ENCODE measurements around the gene THAP6.
A peak's percentile ranks its signal among the peaks of the same experiment; 100 is the strongest.
"Not testable (repeated sequence)": the region's sequence is repeated elsewhere in the genome, so short reads cannot be mapped to it uniquely, and the experiment has no call there.

Gene THAP6

DNA sequence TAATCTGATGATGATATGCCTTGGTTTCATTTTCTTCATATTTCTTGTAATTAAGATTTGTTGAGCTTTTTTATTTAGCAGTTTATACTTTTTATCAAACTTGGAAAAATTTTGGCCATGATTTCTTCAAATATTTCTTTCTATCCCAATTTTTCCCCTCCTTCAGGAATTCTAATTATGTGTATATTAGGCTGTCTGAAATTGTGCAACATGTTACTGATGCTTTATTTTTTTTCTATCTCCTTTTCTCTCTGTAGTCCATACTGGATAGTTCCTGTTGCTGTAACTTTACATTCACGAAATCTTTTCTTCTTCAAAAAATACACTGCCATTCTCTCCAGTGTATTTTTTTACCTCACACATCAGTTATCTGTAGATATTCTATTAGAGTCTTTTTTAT is 10.8 kb downstream of the THAP6 start:
- no peak for DNase-seq (ENCODE audit: low read depth in 2 of 3, low spot score in 1 of 3)

DNA sequence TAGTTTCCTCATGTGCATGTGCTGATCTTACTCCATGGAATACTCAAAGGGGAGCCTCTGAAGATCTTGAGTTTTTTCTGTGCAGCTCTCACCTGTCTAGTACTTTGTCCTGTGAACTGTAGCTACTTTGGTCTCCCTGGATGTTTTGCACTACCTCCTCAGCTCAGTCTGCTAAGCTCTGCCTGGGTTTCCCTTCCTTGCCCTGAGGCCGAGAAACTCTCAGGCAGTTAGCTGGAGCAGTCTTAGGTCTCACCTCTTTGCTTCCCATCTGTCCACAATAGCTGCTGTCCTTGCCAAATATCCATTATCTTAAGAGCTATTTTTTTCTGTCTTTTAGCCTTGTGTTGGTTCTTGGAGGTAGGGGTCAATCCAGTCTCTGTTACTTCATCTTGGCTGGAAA is 11.6 kb downstream of the THAP6 start:
- no peak for DNase-seq (ENCODE audit: low read depth in 2 of 3, low spot score in 1 of 3)

DNA sequence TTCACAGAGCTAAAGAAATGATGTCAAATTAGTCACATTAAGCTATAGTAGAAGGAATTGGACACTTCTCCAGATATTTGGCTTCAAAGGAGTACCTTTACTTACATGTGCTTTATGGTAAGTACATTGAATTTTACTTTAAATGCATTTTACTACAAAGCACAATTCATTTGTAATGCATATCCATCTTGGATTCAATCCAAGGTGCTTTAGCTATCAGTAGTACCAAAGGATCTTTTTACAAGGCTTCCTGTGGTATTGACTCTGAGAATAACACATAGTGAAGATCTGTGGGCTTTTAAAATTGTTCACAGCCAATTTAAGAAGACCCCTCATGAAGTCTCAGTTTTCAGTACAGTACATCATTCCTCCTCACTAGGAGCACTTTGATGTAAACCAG is 13.2 kb downstream of the THAP6 start:
- DNase-seq (ENCODE audit: low read depth in 2 of 3, low spot score in 1 of 3), result no peak

DNA sequence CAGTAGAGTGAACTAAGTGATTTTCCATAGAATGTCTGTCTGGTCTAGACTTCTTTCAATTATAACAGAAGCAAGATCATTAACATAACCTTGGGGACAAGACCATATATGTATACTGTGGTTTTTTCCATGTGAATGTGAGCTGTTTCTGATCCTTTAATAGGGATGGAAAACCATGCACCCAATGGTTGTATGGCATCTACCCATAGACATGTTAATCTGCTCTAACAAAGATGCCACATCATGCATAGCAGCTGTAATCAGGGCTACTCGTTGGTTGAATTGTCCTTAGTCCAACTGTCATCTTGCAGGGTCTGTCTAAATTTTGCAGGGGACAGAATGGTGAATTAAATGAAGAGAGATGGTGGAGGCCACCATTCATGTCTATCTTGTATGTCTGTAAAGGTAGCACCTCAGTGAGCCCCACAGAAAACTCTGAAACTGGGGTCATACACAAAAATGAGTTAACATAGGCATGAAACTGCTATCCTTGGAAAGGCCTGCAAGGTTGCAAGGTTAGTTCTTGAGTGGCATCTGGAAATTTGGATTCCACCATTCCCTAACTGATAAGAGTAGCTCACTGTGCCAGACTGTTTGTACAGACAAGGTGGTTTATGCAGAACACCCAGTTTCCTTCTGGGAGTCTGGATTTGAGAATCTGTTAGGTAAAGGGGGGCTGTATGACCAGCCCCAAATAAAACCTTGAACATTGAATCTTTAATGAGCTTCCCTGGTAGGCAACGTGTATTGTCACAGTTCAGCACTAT is 16.5 kb downstream of the THAP6 start:
- DNase-seq (ENCODE audit: low read depth in 2 of 3, low spot score in 1 of 3), result no peak

DNA sequence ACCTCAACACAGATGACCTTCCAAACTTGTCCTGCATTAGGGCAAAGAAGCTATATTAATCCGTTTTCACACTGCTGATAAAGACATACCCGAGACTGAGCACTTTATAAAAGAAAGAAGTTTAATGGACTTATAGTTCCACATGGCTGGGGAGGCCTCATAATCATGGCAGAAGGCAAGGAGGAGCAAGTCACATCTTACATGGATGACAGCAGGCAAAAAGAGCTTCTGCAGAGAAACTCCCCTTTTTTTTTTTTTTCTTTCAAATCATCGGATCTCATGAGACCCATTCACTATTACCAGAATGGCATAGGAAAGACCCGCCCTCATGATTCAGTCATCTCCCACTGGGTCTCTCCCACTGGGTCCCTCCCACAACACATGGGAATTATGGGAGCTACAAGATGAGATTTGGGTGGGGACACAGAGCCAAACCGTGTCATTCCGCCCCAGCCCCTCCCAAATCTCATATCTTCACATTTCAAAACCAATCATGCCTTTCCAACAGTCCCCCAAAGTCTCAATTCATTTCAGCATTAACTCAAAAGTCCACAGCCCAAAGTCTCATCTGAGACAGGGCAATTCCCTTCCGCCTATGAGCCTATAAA is 17.4 kb downstream of the THAP6 start:
- DNase-seq (ENCODE audit: low read depth in 2 of 3, low spot score in 1 of 3), result not testable (repeated sequence)

DNA sequence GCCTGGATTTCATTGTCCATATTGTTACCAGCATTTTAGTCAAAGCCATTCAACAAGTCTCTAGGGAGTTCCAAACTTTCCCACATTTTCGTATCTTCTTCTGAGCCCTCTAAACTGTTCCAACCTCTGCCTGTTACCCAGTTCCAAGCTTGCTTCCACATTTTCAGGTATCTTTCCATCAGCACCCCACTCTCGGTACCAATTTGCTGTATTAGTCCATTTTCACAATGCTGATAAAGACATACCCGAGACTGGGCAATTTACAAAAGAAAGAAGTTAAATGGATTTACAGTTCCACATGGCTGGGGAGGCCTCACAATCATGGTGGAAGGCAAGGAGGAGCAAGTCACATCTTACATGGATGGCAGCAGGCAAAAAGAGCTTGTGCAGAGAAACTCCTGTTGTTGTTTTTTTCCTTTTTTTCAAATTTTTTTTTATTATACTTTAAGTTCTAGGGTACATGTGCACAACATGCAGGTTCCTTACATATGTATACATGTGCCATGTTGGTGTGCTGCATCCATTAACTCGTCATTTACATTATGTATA is 19.1 kb downstream of the THAP6 start:
- DNase-seq (ENCODE audit: low read depth in 2 of 3, low spot score in 1 of 3), result not testable (repeated sequence)

DNA sequence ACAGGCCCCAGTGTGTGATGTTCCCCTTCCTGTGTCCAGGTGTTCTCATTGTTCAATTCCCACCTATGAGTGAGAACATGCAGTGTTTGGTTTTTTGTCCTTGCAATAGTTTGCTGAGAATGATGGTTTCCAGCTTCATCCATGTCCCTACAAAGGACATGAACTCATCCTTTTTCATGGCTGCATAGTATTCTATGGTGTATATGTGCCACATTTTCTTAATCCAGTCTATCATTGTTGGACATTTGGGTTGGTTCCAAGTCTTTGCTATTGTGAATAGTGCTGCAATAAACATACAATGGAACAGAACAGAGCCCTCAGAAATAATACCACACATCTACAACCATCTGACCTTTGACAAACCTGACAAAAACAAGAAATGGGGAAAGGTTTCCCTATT is 19.7 kb downstream of the THAP6 start:
- DNase-seq (ENCODE audit: low read depth in 2 of 3, low spot score in 1 of 3), result not testable (repeated sequence)

DNA sequence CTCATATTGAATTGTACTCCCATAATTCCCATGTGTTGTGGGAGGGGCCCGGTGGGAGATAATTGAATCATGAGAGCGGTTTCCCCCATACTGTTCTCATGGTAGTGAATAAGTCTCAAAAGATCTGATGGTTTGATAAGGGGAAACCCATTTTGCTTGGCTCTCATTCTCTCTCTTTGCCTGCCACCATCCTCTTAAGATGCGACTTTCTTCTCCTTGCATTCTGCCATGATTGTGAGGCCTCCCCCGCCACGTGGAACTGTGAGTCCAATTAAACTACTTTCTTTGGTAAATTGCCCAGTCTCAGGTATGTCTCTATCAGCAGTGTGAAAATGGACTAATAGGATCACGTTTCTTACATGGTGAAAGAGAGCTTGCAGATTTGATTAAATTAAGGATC is 23.0 kb downstream of the THAP6 start:
- not testable (repeated sequence) for DNase-seq (ENCODE audit: low read depth in 2 of 3, low spot score in 1 of 3)

DNA sequence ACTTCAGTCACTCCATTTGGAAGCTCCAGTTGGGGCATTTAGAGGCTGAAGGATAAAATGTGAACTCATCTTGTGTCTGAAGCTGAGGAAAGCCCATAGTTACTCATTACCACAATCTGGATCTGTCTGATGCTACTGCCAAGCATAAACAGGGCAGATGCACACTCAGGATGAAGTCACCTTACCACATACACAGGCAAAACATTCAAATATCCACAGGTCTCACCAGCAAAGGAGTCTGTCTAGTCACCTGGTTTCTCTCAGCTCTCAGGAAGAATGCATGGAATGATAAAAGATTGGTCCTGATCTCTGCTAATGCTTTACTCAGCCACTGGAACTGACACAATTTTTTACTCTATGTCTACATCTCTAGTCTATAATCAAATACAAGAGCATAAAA is 28.6 kb downstream of the THAP6 start:
- DNase-seq (ENCODE audit: low read depth in 2 of 3, low spot score in 1 of 3), result no peak

DNA sequence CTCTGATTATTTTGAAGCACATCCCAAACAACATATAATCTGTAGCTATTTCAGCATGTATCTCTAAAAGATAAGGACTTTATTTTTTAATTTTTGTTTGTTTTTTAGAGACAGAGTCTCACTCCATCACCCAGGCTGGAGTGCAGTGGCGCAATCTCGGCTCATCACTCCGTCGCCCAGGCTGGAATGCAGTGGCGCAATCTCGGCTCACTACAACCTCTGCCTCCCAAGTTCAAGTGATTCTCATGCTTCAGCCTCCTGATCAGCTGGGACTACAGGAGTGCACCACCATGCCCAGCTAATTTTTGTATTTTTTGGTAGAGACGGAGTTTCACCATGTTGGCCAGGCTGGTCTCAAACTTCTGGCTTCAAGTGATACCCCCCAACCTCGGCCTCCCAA is 29.9 kb downstream of the THAP6 start:
- DNase-seq (ENCODE audit: low read depth in 2 of 3, low spot score in 1 of 3), result not testable (repeated sequence)

DNA sequence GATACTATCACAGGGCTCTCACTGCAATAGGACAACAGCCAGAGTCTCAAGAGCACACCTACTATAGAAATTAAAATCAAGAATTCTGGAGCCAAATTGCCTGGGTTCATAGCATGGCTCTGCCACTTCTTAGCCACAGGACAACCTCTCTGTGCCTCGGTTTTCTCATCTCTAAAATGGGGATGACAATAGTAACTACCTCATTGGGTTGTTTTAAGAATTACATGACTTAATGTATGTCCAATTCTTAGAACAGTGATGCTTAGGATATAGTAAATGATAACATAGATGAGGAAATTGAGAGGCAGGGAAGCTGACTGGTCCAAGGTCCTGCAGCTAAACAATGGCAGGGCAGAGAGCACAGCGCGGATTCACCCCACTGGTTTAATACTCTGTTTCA is 30.6 kb downstream of the THAP6 start:
- no peak for DNase-seq (ENCODE audit: low read depth in 2 of 3, low spot score in 1 of 3)

DNA sequence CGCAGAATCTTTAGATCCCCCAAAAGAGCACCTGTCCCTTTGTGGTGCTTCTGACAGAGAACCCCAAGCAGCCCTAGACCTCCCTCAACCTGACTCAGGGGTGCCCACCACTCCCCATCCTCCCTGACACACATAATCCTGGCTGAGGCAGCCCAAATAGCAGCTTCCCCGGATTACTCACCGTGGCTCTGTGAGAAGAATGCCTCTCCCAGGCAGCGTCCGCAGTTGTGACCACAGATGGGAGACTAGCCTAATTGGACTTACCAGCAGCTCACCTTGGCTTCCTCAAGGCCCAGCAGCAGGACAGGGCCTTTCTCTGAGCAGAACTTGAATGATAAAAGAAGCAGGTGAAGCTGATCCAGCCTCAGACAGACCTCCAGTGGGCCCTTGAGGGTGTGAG is 31.3 kb downstream of the THAP6 start:
- DNase-seq (ENCODE audit: low read depth in 2 of 3, low spot score in 1 of 3), result no peak

DNA sequence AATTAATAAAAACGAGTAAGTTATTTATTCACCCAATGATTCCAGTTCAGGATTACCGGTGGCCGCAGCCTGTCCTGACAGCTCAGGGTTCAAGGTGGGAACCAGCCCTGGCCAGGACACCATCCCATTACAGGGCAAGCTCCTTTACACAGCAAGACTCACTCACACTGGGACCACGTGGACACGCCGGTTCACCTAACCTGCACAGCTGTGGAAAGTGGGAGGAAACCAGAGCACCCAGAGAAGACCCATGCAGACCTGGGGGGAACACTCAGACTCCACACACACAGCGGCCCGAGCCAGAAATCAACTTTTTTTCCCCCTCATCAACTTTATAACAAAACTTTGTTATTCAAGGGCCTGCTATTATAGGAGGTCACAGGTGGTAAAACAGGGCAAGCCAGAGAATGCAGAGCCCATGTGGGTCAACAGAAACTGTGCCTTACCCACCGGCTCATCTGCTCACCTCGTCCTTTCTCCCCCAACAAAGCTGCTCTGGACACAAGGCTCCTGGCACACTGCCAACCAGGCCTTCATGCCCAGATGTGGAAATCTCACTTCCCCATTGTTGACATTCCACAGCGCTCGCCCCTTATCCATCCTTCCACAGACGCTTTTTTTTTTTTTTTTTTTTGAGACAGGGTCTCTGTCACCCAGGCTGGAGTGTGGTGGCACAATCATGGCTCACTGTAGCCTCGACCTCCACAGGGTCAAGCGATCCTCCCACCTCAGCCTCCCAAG is 33.5 kb downstream of the THAP6 start:
- no peak for DNase-seq (ENCODE audit: low read depth in 2 of 3, low spot score in 1 of 3)

DNA sequence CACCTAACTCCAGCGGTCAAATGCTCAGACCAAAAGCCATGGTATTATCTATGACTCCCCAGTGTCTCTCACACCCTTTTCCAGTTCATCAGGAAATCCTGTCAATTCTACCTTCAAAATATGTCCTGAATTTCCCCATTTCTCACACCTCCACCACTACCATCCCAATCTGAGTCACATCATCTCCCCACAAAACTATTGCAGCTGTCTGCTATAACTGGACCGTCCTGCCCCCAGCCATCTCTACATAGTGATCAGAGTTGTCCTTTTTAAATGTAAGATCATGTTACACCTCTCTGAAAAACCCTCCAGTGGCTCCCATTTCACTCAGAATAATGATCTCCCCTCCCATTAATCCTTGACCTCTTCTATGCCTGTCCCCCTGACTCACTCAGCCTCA is 34.7 kb downstream of the THAP6 start:
- DNase-seq (ENCODE audit: low read depth in 2 of 3, low spot score in 1 of 3), result no peak

DNA sequence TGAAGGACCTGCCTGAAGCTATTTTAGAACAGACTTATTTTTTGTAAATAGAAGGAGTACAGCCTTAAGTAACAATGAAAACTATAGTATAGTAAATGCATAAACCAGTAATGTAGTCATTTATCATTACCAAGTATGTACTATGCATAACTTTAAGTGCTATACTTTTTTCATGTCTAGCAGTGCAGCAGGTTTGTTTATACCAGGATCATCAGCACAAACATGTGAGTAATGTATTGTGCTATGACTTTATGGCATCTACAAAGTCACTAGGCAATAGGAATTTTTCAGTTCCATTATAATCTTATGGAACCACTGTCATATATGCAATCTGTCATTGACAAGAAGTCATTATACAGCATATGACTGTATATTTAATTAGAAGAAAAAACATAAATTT is 38.2 kb downstream of the THAP6 start:
- DNase-seq (ENCODE audit: low read depth in 2 of 3, low spot score in 1 of 3), result no peak

DNA sequence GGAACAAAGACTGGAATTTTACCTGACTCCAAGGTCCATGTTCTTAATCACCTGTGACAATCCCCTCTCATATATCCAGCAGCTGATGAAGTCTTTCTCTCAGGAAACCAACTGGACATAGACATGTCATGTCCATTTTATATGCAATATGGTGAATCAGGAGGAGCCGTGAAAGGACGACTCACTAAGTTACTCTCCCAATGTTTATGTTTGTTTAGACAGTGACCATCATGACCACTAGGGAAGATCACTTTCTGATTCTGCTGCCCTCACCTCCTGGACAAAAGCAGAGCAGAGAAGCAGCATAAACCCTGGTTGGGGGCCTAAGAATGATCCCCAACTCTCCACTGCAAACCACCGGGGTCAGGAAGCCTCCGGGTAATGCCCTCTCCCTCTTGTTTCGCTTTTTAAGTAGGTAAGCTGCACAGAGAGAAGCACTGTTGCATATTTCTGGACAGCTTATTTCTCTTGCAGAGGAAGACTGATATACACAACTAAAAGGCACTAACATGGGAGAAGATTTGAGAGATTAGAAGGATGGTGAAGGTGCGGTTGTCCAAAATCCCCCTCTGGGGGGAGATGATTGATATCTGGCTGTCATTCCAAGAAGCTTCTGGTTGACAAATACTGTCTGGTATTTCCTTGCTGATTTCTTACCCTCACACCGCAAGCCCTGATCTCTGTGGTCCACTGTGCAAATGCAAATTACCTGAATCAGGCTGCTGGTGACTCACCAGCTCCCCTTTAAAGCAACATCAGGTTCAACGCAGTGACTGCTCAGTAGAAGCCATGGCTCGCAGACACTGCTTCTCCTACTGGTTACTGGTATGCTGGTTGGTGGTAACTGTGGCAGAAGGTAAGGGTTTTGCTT is 41.3 kb downstream of the THAP6 start, which contains the start of gene ODAPH:
TSS of gene ODAPH (plus strand) at position 773 of the 871 bp plus-strand sequence. CDS start at position 790, 17 bp downstream.
- DNase-seq (ENCODE audit: low read depth in 2 of 3, low spot score in 1 of 3), result peak in 2 of 3 donors; percentile 6 to 13

DNA sequence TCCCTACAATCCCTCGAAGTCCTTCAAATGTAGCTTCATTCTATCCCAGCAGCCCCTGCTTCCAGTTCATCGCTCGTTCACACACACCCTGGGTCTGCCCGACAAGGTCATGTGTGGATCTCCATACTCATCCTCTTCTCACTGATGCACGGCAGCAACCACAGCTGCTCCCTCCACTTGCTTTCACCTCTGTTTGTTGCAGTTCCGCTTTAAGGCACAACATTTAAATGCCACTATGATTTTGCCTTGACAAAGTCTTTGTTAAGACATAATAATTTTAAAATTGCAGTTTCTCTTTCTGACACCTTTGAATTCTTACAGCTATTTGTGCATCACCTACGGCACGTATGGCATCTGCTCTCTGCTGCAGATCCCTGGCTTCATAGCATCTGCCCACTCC is 43.4 kb downstream of the THAP6 start:
- DNase-seq (ENCODE audit: low read depth in 2 of 3, low spot score in 1 of 3), result no peak

DNA sequence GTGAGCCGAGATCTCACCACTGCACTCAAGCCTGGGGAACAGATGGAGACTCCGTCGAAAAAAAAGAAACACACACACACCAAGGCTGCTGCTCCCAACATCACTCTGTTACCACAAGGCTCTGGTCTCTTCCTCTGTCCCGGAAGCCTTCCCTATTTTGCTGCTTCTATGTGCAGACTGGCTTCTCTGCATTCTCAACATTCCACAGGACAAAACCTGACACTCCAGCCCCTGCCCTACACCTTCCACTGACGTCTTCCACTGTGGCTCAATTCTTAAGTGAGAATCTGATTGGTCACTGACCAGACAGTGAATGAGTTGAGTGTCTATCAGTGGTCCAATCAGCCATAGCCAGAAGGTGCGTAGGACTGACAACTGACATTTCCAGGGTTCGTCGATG is 47.5 kb downstream of the THAP6 start:
- no peak for DNase-seq (ENCODE audit: low read depth in 2 of 3, low spot score in 1 of 3)

DNA sequence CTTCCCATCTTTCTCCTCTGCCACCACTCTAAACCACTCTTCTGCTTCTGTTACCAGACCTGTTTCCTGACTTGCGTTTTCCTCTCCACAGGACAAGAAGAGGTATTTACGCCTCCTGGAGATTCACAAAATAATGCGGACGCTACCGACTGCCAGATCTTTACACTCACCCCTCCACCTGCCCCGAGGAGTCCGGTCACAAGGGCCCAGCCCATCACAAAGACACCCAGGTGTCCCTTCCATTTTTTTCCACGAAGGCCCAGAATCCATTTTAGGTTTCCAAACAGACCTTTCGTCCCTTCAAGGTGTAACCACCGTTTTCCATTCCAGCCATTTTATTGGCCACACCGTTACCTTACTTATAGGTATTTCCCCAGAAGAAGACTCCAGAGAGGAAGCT is 49.8 kb downstream of the THAP6 start:
- DNase-seq (ENCODE audit: low read depth in 2 of 3, low spot score in 1 of 3), result no peak

DNA sequence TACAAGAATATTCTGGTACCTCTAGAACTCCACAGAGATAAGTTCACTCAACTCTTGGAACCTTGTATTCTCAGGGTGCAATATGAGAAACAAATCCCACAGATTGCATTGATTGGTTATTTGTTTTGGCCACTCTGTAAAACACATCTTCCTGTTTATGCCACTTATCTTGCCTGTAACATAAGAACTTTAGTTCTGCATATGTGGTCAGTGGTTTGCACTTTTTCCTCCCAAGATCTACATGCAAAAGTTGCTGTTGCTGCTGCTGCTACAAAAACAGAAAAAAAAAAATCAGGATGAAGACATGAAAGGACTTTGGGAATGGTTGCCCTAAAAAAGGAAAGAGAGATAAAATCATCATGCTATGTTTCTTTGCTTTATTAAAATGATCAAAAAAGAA is 51.2 kb downstream of the THAP6 start:
- DNase-seq (ENCODE audit: low read depth in 2 of 3, low spot score in 1 of 3), result no peak

DNA sequence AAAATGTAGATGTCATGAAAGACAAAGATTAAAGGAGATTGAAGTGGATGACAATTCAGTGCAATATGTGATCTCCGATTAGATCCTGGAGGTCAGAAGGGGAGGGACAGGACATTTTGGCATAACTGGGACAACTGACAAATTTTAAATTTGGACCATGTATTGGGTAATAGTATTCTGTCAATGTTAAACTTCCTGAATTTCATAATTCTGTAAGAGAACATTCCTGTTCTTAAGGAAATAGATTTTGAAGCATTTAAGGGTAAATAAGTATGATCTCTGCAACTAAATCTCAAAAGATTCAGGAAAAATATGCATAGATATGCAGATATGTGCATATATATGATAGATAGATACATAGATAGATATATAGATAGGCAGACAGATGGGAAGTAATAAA is 52.6 kb downstream of the THAP6 start:
- no peak for DNase-seq (ENCODE audit: low read depth in 2 of 3, low spot score in 1 of 3)

All from stimulated activated CD4-positive, alpha-beta T cell treated with anti-CD3 and anti-CD28 coated beads, Interleukin-12 subunit alpha, Interleukin-12 subunit beta, amount 100 ng/mL, for 48 hours (primary cell).